NOMO-1 treated with dmso at 0.1 percent for 144 hours (cell line): ENCODE results near the gene GP1BA.

Source experiments
- DNase-seq: peaks from one replicate; lab custom pipeline; 2025; ENCODE audit not compliant: unreplicated experiment; lab: John Stamatoyannopoulos, UW

GP1BA gene

DNA sequence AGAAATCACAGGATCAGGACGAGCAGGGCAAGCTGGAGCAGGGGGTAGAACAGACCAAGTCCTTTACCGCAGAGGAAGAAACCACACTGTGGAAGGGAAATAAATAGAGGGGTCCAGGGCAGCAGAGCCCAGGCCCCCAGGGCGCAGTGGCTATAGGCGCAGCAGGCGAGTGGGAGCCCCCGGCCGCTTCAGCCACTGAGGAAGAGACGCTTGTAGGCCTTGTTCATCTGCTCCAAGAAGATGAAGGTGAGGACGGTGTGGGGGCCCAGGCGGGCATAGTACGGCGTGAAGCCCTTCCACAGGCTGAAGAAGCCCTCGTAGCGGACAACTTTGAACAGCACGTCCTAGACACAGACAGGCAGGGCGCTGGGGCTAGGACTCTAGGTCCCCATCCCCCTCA lies 5.5 kb downstream of the GP1BA start:
- no peak for DNase-seq

DNA sequence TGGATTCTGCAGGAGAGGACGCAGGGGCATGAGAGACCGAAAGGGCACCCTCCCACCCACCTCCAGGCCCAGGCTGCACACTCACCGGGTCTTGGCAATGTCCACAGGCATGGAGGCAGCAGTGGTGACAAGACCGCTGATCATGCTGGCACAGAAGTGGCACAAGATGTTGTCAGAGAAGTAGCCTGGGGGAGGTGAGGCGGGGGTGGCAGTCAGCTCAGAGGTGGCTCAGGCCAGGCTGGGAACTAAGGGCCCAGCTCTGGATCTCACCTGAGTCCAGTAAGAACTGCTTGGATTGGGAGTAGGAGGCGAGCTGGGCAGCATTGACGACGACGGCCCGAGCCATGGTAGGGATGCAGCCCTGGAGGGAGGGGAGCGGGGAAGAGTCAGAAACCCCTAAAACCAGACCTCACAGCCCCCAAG lies 6.0 kb downstream of the GP1BA start:
- DNase-seq = no peak

- DNase-seq = no peak
These were observed 6.8 kb downstream of the GP1BA start for GRCh38 chr17:4938688-4939545.

DNA sequence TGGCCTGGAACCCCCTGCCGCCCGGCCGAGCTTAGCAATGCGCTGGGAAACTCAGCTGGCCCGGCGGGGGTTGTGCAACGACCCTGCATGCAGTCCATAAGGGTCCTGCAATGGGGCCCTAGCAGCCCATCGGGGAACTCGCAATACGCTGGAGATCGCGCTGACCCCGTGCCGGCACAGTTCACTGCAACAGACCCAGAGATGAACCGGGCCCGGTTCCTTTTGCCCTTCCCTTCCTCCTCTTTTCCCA lies 7.4 kb downstream of the GP1BA start:
- DNase-seq = no peak

- DNase-seq = peak; percentile 99
These were observed 7.9 kb downstream of the GP1BA start, which contains the start of the genes RNF167 and SLC25A11 for GRCh38 chr17:4939796-4940554. Gene RNF167, plus strand, starts transcription at chr17:4940268. Its CDS starts 642 bp downstream, at chr17:4940910. Gene SLC25A11, minus strand, starts transcription at chr17:4940046. Its CDS starts 136 bp downstream, at chr17:4939910.

DNA sequence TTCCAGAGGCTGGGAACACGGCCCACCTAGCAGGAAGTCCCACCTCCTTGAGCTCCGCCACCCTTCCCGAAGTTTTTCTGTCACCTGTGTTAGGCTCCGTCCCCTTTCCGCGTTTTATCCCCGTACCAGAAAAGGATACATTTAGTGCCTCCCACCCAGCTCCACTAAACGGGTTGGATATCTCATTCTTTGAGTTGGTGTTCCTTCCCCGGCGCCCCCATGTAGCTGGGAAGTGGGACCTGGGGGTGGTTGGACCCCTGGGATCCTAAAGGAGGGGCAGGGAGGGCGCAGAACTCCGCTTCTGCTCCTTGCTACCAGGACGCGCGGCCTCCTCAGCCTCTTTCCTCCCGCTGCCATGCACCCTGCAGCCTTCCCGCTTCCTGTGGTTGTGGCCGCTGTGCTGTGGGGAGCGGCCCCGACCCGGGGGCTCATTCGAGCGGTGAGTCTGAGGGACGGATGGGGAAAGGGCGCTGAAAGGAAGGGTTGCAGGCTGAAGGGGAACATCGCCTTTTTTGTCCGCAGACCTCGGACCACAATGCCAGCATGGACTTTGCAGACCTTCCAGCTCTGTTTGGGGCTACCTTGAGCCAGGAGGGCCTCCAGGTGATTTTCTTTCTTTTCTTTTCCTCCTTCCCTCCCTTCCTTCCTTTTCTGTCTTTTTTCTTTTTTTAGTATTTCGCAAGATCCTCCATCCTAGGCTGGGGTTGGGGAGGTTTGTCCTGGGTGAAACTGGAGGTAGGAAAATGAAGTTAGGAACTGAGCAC lies 8.7 kb downstream of the GP1BA start:
- DNase-seq = no peak

DNA sequence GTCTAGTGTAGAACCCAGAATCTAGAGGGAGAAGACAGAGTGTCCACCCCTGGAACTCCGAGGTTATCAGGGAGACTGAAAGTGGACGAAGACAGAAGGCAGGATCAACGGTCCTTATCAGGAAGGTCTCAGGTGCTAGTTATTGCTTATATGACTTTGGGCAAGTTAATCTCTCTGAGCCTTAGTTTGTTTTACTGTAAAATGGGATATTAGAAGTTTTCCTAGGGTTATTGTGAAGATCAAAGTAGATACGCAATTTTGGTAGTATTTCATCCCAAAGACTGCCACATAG lies 9.2 kb downstream of the GP1BA start:
- DNase-seq = no peak

DNA sequence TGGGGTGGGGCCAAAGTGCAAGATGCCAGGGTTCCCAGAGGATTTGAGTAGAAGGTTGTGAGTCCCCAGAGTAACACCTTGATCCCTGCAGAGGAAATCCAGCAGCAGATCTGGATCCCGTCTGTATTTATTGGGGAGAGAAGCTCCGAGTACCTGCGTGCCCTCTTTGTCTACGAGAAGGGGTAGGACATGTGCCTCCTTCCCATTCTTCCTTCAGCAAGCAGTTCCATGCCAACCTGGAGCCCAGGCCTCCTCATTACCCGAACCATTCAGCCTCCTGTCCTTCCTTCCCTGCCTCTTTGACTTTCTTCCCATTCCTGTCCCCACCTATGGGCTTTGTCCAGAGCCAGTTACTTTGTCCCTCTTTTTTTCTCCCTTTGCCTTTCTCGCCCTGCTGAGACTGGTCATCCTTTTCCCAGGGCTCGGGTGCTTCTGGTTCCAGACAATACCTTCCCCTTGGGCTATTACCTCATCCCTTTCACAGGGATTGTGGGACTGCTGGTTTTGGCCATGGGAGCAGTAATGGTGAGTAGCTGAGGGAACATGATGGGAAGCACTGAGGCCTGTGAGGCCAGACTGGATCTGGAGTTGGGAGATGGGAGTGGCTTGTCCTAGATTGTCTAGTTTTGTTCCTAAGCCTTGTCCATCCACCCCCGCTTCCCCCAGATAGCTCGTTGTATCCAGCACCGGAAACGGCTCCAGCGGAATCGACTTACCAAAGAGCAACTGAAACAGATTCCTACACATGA lies 10.9 kb downstream of the GP1BA start:
- no peak for DNase-seq

GRCh38 chr17:4944163-4944553 lies 12.1 kb downstream of the GP1BA start:
- DNase-seq = peak; percentile 80

- no peak for DNase-seq
These were observed 12.6 kb downstream of the GP1BA start for GRCh38 chr17:4944554-4945175.

GRCh38 chr17:4945176-4945943 lies 13.3 kb downstream of the GP1BA start:
- peak; percentile 79 for DNase-seq

- no peak for DNase-seq
These were observed 13.8 kb downstream of the GP1BA start for GRCh38 chr17:4945944-4946280.

DNA sequence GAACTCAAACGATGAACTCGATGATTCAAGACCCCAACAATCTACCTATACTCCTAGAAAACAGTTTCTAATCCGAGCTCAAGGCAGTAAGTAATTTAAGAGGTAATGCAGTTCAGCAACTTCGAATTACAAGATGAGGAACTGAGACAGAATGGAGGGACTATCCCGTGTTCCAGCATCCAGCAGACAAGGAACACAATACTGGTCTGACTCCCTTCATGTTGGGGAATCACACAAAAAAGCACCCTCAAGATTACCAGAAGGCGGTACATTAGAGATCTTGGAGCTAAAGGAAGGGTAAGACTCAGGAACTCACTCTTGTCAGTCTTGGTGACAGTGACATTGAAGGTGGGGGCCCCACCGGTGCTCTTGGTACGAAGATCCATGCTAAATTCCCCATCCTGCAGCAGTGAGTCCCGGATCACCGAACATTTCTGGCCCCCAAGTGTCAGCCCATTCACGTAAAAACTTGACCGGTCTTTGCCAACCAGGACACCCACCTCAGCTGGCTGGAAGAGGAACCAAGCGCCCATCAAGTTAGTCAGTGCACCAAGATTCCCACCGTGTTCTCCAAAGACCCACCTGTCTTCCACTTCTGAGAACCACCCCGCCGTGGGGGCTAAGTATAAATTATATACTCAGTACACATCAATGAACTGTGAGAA lies 14.4 kb downstream of the GP1BA start:
- no peak for DNase-seq

DNA sequence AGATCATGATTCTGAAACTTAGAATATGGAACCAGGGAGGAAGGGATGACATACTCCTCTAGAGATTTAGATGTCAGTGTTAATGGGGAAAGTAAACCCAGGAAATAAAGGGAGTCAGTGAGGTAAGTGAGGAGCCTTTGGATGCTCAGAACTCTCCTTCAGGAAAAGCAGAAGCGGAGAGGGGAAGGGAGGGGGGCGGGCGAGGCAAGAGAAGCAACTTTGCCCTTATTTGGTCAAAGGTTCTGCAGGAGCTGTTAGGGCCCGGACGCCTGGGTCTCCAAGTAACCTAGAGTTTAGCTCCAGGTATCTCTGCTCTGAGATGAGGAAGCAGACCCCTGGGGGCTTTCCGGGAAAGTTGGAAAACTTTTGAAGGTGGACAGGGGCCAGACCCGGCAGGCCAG lies 14.9 kb downstream of the GP1BA start:
- DNase-seq = peak; percentile 38

GRCh38 chr17:4947411-4948165 lies 15.5 kb downstream of the GP1BA start:
- DNase-seq = peak; percentile 44

- DNase-seq = peak; percentile 96
These were observed 16.3 kb downstream of the GP1BA start, which contains the start of gene PFN1 for GRCh38 chr17:4948166-4948930. Gene PFN1, minus strand, starts transcription at chr17:4948530. Its CDS starts 136 bp downstream, at chr17:4948394.

DNA sequence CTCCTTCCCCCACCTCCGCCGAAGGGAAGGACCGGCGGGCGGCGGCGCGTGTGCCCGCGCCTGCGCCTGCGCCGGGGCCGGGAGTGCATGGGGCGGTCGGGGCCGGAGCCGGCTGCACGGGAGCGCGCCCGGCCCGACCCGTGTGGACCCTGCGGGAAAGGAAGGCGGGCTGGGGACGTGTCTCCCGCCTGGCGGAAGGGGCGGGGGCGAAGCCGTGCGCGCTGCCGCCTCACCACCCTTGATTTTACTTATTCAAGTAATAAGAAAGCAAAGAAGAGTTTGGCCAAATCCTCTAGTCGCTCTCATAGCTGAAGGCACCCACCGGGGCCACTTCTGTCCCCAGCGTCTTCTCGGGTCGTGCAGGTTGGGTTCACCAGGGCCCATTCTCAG lies 16.8 kb downstream of the GP1BA start:
- DNase-seq = peak; percentile 93
